NB4 (cell line): ENCODE results near the gene TMC8.

Experiments used
- CTCF ChIP-seq: IDR thresholded peaks from one replicate; pipeline ENCODE4 v1.5.1; 2012; ENCODE audit warnings: low read depth, low read length
- MAX ChIP-seq: IDR thresholded peaks from 2 replicates; pipeline ENCODE4 v1.6.1; 2011; ENCODE audit warnings: low read depth, low read length
- MYC ChIP-seq: IDR thresholded peaks from 2 replicates; pipeline ENCODE4 v1.6.1; 2011; ENCODE audit warnings: low read depth, low read length
- POLR2A ChIP-seq: IDR thresholded peaks from 2 replicates; pipeline ENCODE4 v1.6.1; 2011; ENCODE audit warnings: mild to moderate bottlenecking; ENCODE audit not compliant: insufficient read length; ENCODE audit errors: extremely low read depth

- TF ChIP-seq MAX, result no peak
- no peak for TF ChIP-seq CTCF
- TF ChIP-seq POLR2A, result no peak
- no peak for TF ChIP-seq MYC
Observed at GRCh38 chr17:78111727-78112517, 18.6 kb upstream of the TMC8 start.
